Measurements from ENCODE around the gene NCKAP1.
"Not testable (repeated sequence)": the region's sequence is repeated elsewhere in the genome, so short reads cannot be mapped to it uniquely, and the experiment has no call there.

The NCKAP1 gene

GRCh38 chr2:182906454-182906853, 131.8 kb downstream of the NCKAP1 start:
- no peak for DNase-seq

GRCh38 chr2:182904844-182905243, 133.4 kb downstream of the NCKAP1 start:
- no peak for DNase-seq

GRCh38 chr2:182903566-182903965, 134.7 kb downstream of the NCKAP1 start:
- no peak for DNase-seq

GRCh38 chr2:182901748-182902147, 136.5 kb downstream of the NCKAP1 start:
- DNase-seq, result no peak

GRCh38 chr2:182898718-182899117, 139.5 kb downstream of the NCKAP1 start:
- no peak for DNase-seq

GRCh38 chr2:182897137-182897536, 141.1 kb downstream of the NCKAP1 start:
- DNase-seq, result no peak

- DNase-seq, result no peak
Observed at GRCh38 chr2:182895798-182896197, 142.5 kb downstream of the NCKAP1 start.

- no peak for DNase-seq
Observed at GRCh38 chr2:182895169-182895568, 143.1 kb downstream of the NCKAP1 start.

GRCh38 chr2:182894174-182894573, 144.1 kb downstream of the NCKAP1 start:
- DNase-seq, result no peak

GRCh38 chr2:182893666-182894065, 144.6 kb downstream of the NCKAP1 start:
- DNase-seq, result no peak

- DNase-seq, result not testable (repeated sequence)
Observed at GRCh38 chr2:182893035-182893434, 145.2 kb downstream of the NCKAP1 start.

GRCh38 chr2:182891611-182892010, 146.6 kb downstream of the NCKAP1 start:
- no peak for DNase-seq

GRCh38 chr2:182890773-182891378, 147.4 kb downstream of the NCKAP1 start:
- DNase-seq, result no peak

GRCh38 chr2:182890305-182890704, 148.0 kb downstream of the NCKAP1 start:
- no peak for DNase-seq

GRCh38 chr2:182887753-182888415, 150.4 kb downstream of the NCKAP1 start:
- no peak for DNase-seq

- DNase-seq, result no peak
Observed at GRCh38 chr2:182887093-182887492, 151.2 kb downstream of the NCKAP1 start.

- DNase-seq, result no peak
Observed at GRCh38 chr2:182885771-182886170, 152.5 kb downstream of the NCKAP1 start.

GRCh38 chr2:182883451-182883850, 154.8 kb downstream of the NCKAP1 start:
- DNase-seq, result no peak

- DNase-seq, result not testable (repeated sequence)
Observed at GRCh38 chr2:182880100-182880499, 158.2 kb downstream of the NCKAP1 start.

GRCh38 chr2:182876653-182877052, 161.6 kb downstream of the NCKAP1 start:
- DNase-seq, result not testable (repeated sequence)

- peak; percentile 9 for DNase-seq
Observed at GRCh38 chr2:182870227-182870626, 168.0 kb downstream of the NCKAP1 start.

- peak; percentile 26 for DNase-seq
Observed at GRCh38 chr2:182868054-182868796, 170.0 kb downstream of the NCKAP1 start.

GRCh38 chr2:182867426-182868053, 170.7 kb downstream of the NCKAP1 start:
- no peak for DNase-seq
